Panc1 (cell line): ENCODE measurements around the gene MCF2L. TPM values are rescaled to one million over a fixed set of nuclear protein-coding genes. Genes with fewer than 3 reads are reported as not detected.

ENCODE experiments used
- ATAC-seq: fragments of 200-7000 bp; cut with Tn5 transposase; 2 replicates; pipeline ENCODE4 v1.9.1; 2020; ENCODE audit warnings: mild to moderate bottlenecking, moderate library complexity
- BruUV-seq: library from RNA; stranded (reverse); fragments of 400-500 nt; replicated peaks from 2 replicates; lab custom pipeline; 2021; lab: Mats Ljungman, UMichigan
- CTCF ChIA-PET: fragments of 300-600 bp; sonication (Branson Sonifier 250); formaldehyde crosslinking; loops from one replicate; lab custom pipeline; 2022; ENCODE audit warnings: antibody characterized with exemption; lab: Charles Lee
- POLR2A ChIA-PET: fragments of 300-600 bp; sonication (Branson Sonifier 250); formaldehyde crosslinking; loops from one replicate; lab custom pipeline; 2022; ENCODE audit warnings: antibody characterized with exemption; lab: Charles Lee
- DNase-seq: peaks from one replicate; pipeline ENCODE4 v3.0.0-alpha.2; 2010; ENCODE audit warnings: low read depth, low spot score
- H3K27ac ChIP-seq: 2 replicates; pipeline ENCODE4 v1.5.1; 2011; ENCODE audit warnings: mild to moderate bottlenecking, low read length, inconsistent platforms
- H3K27me3 ChIP-seq: fragments of 200-500 bp; sonication (Bioruptor generic); 2 replicates; pipeline ENCODE4 v1.6.0; 2014; ENCODE audit warnings: low read length, inconsistent platforms; ENCODE audit not compliant: control insufficient read depth, insufficient read depth
- H3K36me3 ChIP-seq: fragments of 200-500 bp; sonication (Bioruptor generic); 2 replicates; pipeline ENCODE4 v1.5.1; 2014; ENCODE audit warnings: inconsistent platforms, mild to moderate bottlenecking, low read length, moderate library complexity; ENCODE audit not compliant: control insufficient read depth, insufficient read depth
- H3K4me1 ChIP-seq: 2 replicates; pipeline ENCODE4 v1.5.1; 2011; ENCODE audit warnings: inconsistent platforms, mild to moderate bottlenecking, low read length, moderate library complexity; ENCODE audit not compliant: control insufficient read depth, insufficient read depth
- H3K4me3 ChIP-seq, 2 experiments: 2 replicates each; pipeline ENCODE4 v1.5.1; 2011 to 2012; ENCODE audit warnings: low read depth in 2 of 2, low read length in 2 of 2, mild to moderate bottlenecking in 2 of 2, inconsistent platforms in 1 of 2, moderate library complexity in 1 of 2
- H3K9me3 ChIP-seq: fragments of 200-500 bp; sonication (Bioruptor generic); 2 replicates; pipeline ENCODE4 v1.5.1; 2014; ENCODE audit warnings: low read depth, mild to moderate bottlenecking, inconsistent platforms, low read length, moderate library complexity; ENCODE audit not compliant: control insufficient read depth, insufficient read depth
- CTCF ChIP-seq: fragments of 450-650 bp; IDR thresholded peaks from 2 replicates; pipeline ENCODE4 v1.5.1; 2017; ENCODE audit warnings: mild to moderate bottlenecking
- POLR2AphosphoS5 ChIP-seq: IDR thresholded peaks from 2 replicates; pipeline ENCODE4 v1.6.1; 2012; ENCODE audit warnings: mild to moderate bottlenecking, low read depth, low read length, moderate library complexity
- REST ChIP-seq, 2 experiments: IDR thresholded peaks; 2 replicates each; pipeline ENCODE4 v1.6.1; 2011 to 2012; ENCODE audit warnings: low read depth in 2 of 2, control low read depth in 1 of 2, low read length in 1 of 2, mild to moderate bottlenecking in 1 of 2, moderate library complexity in 1 of 2; ENCODE audit not compliant: insufficient read depth in 1 of 2
- SIN3A ChIP-seq: IDR thresholded peaks from 2 replicates; pipeline ENCODE4 v1.6.1; 2012; ENCODE audit warnings: low read depth, mild to moderate bottlenecking, low read length, moderate library complexity, borderline replicate concordance; ENCODE audit not compliant: insufficient read depth
- TCF7L2 ChIP-seq: IDR thresholded peaks from 2 replicates; pipeline ENCODE4 v1.6.1; 2011; ENCODE audit warnings: mild to moderate bottlenecking, low read depth, low read length, inconsistent platforms
- in situ Hi-C: cut with HindIII; loops from 2 replicates; pipeline ENCODE4 v1.10.0; 2016; ENCODE audit warnings: low sequenced_read_pairs, low pct_unique_long_range_greater_than_20kb
- intact Hi-C: fragments of 100-400 bp; cut with micrococcal nuclease; formaldehyde crosslinking; loops from one replicate; pipeline ENCODE4 v1.10.0; 2022; ENCODE audit not compliant: unreplicated experiment
- total RNA-seq: library from RNA; stranded (reverse); gene quantifications from one replicate; pipeline ENCODE4 v1.2.1, GENCODE V29; 2021; ENCODE audit not compliant: unreplicated experiment

MCF2L gene
- total RNA-seq, 1 experiment from 2014 or later, result 0.57 TPM

DNA sequence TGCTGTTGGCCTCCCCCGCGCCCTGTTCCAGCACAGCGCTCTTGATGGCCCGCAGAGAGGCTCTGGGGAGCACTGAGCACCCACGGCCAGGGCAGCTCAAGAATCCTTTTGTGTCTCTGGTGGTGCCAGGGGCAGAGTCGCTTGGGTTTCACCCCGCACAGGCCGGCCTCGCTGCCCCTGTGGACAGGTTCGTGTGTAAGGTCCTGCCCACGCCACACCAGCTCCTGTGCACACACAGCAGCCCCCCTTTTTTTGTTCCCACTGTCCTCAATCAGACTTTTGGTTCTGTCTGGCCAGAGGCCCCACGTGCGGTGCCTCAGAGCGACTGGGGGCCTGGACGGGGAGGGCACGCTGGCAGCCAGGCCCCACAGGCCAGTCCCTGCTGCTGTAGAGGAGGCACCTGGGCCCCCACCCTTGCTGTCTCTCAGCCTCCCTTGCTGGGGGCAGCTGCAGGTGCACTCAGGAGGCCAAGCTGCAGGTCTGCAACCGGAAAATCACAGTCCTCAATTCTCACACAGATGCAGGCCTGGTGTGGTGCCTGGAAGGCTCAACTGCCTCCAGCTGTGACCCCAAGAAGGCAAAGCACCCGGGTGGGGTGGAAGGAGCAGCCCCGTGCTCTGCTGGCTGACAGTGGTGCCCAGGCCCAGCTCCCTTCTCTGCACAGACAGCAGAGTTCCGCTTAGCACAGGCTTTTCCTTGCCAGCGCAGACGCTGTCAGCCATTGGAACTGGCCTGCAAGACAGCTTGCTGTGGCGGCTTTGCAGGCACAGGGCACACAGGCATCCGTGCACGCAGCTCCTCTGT is 124.0 kb downstream of the MCF2L start:
- POLR2A ChIA-PET, result interaction anchor here (0.5 kb wide), 1 partner anchor 200 kb away, joined by 13 read pairs; no protein-coding TSS in a partner anchor

GRCh38 chr13:113093580-113094409 is 124.8 kb downstream of the MCF2L start:
- no TSS peak for BruUV-seq
- no peak for TF ChIP-seq REST (IDR thresholded peaks at IDR 0.05; ENCODE audit: insufficient read depth in 1 of 2, low read depth in 2 of 2, low read length in 1 of 2)
- no peak for TF ChIP-seq POLR2AphosphoS5
- no peak for TF ChIP-seq SIN3A
- TF ChIP-seq TCF7L2, result no peak
- TF ChIP-seq CTCF, result no peak
- ChIA-PET POLR2A (no interaction called here), CTCF (no interaction called here)
- intact Hi-C loops (no loop called here), in situ Hi-C loops (no loop called here)
- H3K4me3 ChIP-seq, result no peak overlapping the region
- H3K36me3 ChIP-seq, result no peaks in the 10 kb centered on the region
- DNase-seq (no peak), ATAC-seq (no peak)
- no peaks in the 10 kb centered on the region for H3K27me3 ChIP-seq
- H3K4me1 ChIP-seq, result no peaks in the 10 kb centered on the region
- H3K27ac ChIP-seq, result no peak overlapping the region
- H3K9me3 ChIP-seq, result no peaks in the 10 kb centered on the region

More for the DNA sequence above, 124.0 kb downstream of the MCF2L start:
- H3K27me3 ChIP-seq, result no peaks in the 10 kb centered on the region
- in situ Hi-C loops (no loop called here), intact Hi-C loops (no loop called here)
- H3K4me1 ChIP-seq, result no peaks in the 10 kb centered on the region
- no peaks in the 10 kb centered on the region for H3K36me3 ChIP-seq
- H3K4me3 ChIP-seq, result no peak overlapping the region
- DNase-seq (no peak), ATAC-seq (no peak)
- H3K27ac ChIP-seq, result no peak overlapping the region
- TF ChIP-seq REST (IDR thresholded peaks at IDR 0.05; ENCODE audit: insufficient read depth in 1 of 2, low read depth in 2 of 2, low read length in 1 of 2), result no peak
- no peaks in the 10 kb centered on the region for H3K9me3 ChIP-seq
- BruUV-seq, result no TSS peak
- CTCF ChIA-PET, result no interaction called here
